Tibial nerve (tissue), 4 donors: ENCODE results near the gene PSRC1. TPM values are rescaled to one million over a fixed set of nuclear protein-coding genes. Genes with fewer than 3 reads are reported as not detected.

Experiments
- DNase-seq, 2 donors: peaks; one replicate each; pipeline ENCODE4 v3.0.0-alpha.2; 2019; ENCODE audit warnings: low spot score in 2 of 2
- H3K27ac ChIP-seq, 4 donors: fragments of 200-600 bp; sonication (generic) in 3 of 4; one replicate each; pipeline ENCODE4 v1.5.1; 2017 to 2019; ENCODE audit warnings: mild to moderate bottlenecking in 1 of 4
- H3K27me3 ChIP-seq, 2 donors: fragments of 200-600 bp; sonication (generic) in 1 of 2; one replicate each; pipeline versions ENCODE4 v1.5.1 to v1.6.0; 2017 to 2019
- H3K36me3 ChIP-seq, 3 donors: fragments of 200-600 bp; sonication (generic); one replicate each; pipeline ENCODE4 v1.5.1; 2018 to 2019
- H3K4me1 ChIP-seq, 4 donors: fragments of 200-600 bp; sonication (generic) in 3 of 4; one replicate each; pipeline ENCODE4 v1.5.1; 2017 to 2019
- H3K4me3 ChIP-seq, 4 donors: fragments of 200-600 bp; sonication (generic) in 3 of 4; one replicate each; pipeline ENCODE4 v1.5.1; 2017 to 2019; ENCODE audit warnings: mild to moderate bottlenecking in 1 of 4, moderate library complexity in 1 of 4
- H3K9me3 ChIP-seq, 4 donors: fragments of 200-600 bp; sonication (generic) in 3 of 4; one replicate each; pipeline ENCODE4 v1.5.1; 2017 to 2019
- EP300 ChIP-seq, 2 donors: sonication (generic); formaldehyde crosslinking; IDR thresholded peaks; one replicate each; pipeline ENCODE4 v1.6.1; 2017; ENCODE audit warnings: antibody characterized with exemption in 2 of 2, mild to moderate bottlenecking in 1 of 2
- POLR2A ChIP-seq, 2 donors: fragments of 450-650 bp; IDR thresholded peaks; one replicate each; pipeline ENCODE4 v1.6.1; 2017; ENCODE audit warnings: antibody characterized with exemption in 2 of 2, mild to moderate bottlenecking in 2 of 2, moderate library complexity in 2 of 2
- WGBS, 2 donors: methylation state at CpG; one replicate each; pipeline ENCODE4 v1.1.5; 2018; 5-methylcytosine and 5-hydroxymethylcytosine counted together
- total RNA-seq, 4 donors: library from RNA; depleted of rRNA; stranded (reverse); fragments of >200 nt; gene quantifications; one replicate each; pipeline ENCODE4 v1.1.0, GENCODE V29; 2016
- TF ChIP-seq, protein P1 (sequence below), 5 experiments: fragments of 200-600 bp in 3 of 5; fragments of 450-650 bp in 2 of 5; sonication (generic) in 3 of 5; IDR thresholded peaks; one replicate each; pipeline ENCODE4 v1.5.1; 2016 to 2019; ENCODE audit warnings: antibody characterized with exemption in 5 of 5, mild to moderate bottlenecking in 3 of 5, moderate library complexity in 2 of 5

PSRC1 gene
- total RNA-seq, 4 donors from 2014 or later, result 33.0 to 62.0 (median 47.4) TPM

DNA sequence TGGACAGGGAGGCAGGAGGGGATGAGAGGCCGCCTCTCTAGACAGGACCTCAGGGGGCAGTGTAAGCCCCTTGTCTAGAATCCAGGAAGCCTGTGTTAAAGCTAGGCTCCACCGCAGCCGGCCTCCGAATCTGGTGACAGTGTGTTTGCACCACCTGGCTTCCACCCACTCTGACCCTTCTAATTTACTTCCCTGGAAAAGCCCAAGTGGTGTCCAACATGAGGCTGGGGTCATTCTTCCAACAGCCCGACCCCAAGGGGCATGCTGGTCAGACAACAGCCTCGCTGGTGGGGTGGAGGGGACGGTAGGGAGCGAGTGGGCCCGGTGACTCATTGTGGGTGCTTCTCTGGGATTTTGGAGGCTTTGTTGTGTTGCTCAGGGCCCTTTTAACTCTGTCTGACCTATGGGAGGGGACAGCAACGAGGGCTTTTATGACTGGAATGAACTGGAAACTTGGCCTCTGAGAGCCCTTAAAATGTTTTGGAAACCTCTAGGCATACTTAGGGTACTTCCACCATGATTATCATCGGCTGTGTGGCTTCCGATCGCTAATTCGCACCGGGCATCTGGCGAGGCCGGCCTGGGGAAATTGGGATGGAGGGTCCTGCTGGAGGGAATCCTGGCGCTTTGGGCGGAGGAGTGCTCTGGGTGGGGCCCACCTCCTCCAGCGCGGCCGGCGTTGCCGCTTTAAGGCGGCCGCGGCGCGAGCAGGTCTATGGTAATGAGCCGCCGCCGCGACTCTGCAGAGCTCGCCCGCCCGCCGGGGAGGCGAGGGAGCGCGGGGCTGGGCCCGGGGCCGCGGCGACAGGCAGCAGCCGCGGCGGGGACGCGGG lies 33.9 kb downstream of the PSRC1 start, which contains the start of gene CELSR2:
Gene CELSR2 (plus strand): TSS at position 743 of the 833 bp plus-strand sequence. CDS start 541 bp downstream, outside the sequence.
- WGBS, 2 donors, result 6 to 20% methylated on average over 16 to 32 of the region's 49 CpGs
- peak within 1 kb of the TSS; percentile 40 to 75 (median 59) for H3K4me3 ChIP-seq
- peak within 1 kb of the TSS in 3 of 4 donors; percentile 26 to 86 (median 34) for H3K27ac ChIP-seq
- H3K9me3 ChIP-seq, result no peaks in the 10 kb centered on the region
- H3K4me1 ChIP-seq, result peaks cover 0 to 48% (median 13%) of the 10 kb centered on the region in 4 donors
- no peaks in the 10 kb centered on the region for H3K27me3 ChIP-seq
- TF ChIP-seq POLR2A (IDR thresholded peaks at IDR 0.05) (no peak), EP300 (IDR thresholded peaks at IDR 0.05) (peak in 1 of 2 donors; percentile 21)
- TF ChIP-seq, protein P1, sequence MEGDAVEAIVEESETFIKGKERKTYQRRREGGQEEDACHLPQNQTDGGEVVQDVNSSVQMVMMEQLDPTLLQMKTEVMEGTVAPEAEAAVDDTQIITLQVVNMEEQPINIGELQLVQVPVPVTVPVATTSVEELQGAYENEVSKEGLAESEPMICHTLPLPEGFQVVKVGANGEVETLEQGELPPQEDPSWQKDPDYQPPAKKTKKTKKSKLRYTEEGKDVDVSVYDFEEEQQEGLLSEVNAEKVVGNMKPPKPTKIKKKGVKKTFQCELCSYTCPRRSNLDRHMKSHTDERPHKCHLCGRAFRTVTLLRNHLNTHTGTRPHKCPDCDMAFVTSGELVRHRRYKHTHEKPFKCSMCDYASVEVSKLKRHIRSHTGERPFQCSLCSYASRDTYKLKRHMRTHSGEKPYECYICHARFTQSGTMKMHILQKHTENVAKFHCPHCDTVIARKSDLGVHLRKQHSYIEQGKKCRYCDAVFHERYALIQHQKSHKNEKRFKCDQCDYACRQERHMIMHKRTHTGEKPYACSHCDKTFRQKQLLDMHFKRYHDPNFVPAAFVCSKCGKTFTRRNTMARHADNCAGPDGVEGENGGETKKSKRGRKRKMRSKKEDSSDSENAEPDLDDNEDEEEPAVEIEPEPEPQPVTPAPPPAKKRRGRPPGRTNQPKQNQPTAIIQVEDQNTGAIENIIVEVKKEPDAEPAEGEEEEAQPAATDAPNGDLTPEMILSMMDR (IDR thresholded peaks at IDR 0.05), result no peak
- no peak for DNase-seq
- peaks cover 0 to 12% (median 0%) of the 10 kb centered on the region in 3 donors for H3K36me3 ChIP-seq

DNA sequence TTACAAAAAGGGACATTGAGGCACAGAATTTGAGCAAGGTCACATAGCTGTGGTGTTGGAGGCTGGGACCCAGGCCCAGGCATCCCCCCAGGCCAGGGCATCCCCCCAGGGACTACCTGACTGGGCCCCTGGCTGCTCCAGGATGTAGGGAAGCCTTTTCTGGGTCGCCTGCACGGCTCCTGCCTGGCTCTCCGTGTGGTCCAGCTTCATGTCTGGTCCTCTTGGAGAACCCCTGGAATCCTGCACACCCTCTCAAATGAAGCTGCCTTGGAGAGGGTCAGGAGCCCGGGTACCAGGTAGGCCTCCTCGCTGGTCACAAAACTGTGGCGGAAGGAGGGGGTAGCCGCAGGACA lies 34.5 kb downstream of the PSRC1 start:
- TF ChIP-seq, protein P1 (IDR thresholded peaks at IDR 0.05), result no peak
- TF ChIP-seq POLR2A (IDR thresholded peaks at IDR 0.05) (no peak), EP300 (IDR thresholded peaks at IDR 0.05) (no peak)
- H3K27ac ChIP-seq, result peak overlapping the region in 1 of 4 donors; percentile 86
- H3K27me3 ChIP-seq, result no peaks in the 10 kb centered on the region
- peaks cover 0 to 42% (median 9%) of the 10 kb centered on the region in 4 donors for H3K4me1 ChIP-seq
- 93 to 95% methylated on average over 7 of the region's 7 CpGs for whole genome bisulfite sequencing, 2 donors
- no peak overlapping the region for H3K4me3 ChIP-seq
- H3K9me3 ChIP-seq, result no peaks in the 10 kb centered on the region
- DNase-seq, result no peak
- H3K36me3 ChIP-seq, result peaks cover 0 to 12% (median 0%) of the 10 kb centered on the region in 3 donors

DNA sequence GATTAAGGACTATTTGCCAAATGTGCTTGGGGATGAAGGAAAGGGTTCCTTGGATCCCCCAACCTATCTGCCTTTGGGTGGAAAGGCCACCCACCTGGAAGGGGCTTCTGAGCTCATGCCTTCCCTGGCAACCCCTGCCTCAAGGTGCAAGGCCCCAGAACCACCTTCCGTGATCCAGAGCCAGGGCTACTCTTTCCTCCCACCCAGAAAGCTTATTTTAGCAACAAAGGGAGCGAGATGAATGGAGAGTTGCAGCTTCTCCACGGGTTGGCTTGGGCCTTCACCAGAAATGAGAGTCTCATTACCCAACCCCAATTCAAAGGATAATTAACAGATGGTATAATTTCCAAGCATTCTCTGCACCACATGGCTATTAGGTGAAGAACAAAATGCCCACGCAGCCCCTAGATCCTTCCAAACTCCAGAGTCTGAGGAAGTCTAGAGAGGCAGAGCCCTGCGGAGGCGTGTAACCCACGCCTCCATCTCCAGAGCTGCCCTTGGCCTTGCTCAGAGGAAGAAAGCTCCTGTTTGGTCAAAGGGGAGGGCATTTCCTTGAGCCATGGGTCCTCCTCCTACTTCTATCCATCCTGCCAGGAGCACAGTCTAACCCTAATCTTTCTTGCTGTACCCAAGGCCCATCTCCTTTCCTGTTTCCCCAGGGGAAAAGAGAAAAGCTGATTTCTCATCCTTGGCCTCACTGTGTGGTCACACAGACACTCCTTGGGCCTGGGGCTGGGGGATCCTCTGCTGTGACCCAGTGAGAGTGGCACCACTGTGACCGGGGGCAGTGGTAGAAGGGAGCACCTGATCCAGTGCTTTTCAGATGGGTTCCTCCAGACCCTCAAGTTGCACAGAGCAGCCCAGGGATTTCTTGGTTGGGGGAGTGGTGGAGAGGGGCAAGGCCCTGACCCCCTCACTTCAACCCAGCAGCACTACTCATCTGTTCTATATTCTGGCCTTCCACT lies 35.3 kb downstream of the PSRC1 start:
- peaks cover 0 to 12% (median 0%) of the 10 kb centered on the region in 3 donors for H3K36me3 ChIP-seq
- H3K27ac ChIP-seq, result peak overlapping the region in 1 of 4 donors; percentile 36
- H3K4me1 ChIP-seq, result peaks cover 0 to 34% (median 9%) of the 10 kb centered on the region in 4 donors
- no peak for DNase-seq
- no peaks in the 10 kb centered on the region for H3K27me3 ChIP-seq
- TF ChIP-seq, protein P1 (IDR thresholded peaks at IDR 0.05), result no peak
- TF ChIP-seq EP300 (IDR thresholded peaks at IDR 0.05) (no peak), POLR2A (IDR thresholded peaks at IDR 0.05) (no peak)
- H3K4me3 ChIP-seq, result no peak overlapping the region
- no peaks in the 10 kb centered on the region for H3K9me3 ChIP-seq
- 80 to 85% methylated on average over 8 of the region's 8 CpGs for WGBS, 2 donors

DNA sequence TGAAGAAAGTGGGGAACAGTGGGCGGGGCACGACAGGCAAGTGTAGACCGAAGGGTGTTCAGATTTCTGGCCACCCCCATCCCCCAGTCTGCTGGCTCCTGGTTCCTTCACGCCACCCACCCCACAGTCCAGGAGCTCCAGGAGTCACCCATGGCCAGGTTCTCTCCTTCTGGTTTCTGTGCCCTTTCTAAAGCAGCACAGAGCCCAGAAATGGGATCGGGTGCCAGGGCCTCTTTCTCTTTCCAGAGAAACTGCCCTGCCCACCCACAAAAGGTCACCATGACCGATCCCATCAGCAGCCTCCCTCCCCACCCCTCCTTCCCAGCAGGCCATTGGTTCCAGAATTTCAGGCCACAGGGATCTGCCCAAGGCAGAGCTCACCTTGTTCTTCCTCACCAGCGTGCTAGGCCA lies 36.8 kb downstream of the PSRC1 start:
- Histone ChIP-seq H3K27ac (no peak overlapping the region), H3K4me3 (no peak overlapping the region), H3K27me3 (no peaks in the 10 kb centered on the region), H3K4me1 (peaks cover 0 to 41% (median 13%) of the 10 kb centered on the region in 4 donors), H3K9me3 (no peaks in the 10 kb centered on the region), H3K36me3 (peaks cover 0 to 3% (median 0%) of the 10 kb centered on the region in 3 donors)
- 62 to 65% methylated on average over 7 of the region's 7 CpGs for WGBS, 2 donors
- TF ChIP-seq EP300 (IDR thresholded peaks at IDR 0.05), result no peak
- TF ChIP-seq, protein P1 (IDR thresholded peaks at IDR 0.05), result no peak
- no peak for TF ChIP-seq POLR2A (IDR thresholded peaks at IDR 0.05)
- DNase-seq, result no peak
